WTC11 (cell line): ENCODE measurements around the gene GDPD4.

Experiments used
- CTCF ChIP-seq: fragments of 200-600 bp; IDR thresholded peaks from 2 replicates; pipeline ENCODE4 v1.8.0; 2022; ENCODE audit warnings: antibody characterized with exemption
- HMGXB4 ChIP-seq: sonication (generic); formaldehyde crosslinking; IDR thresholded peaks from 2 replicates; pipeline ENCODE4 v1.8.1; 2023; ENCODE audit warnings: mild to moderate bottlenecking, moderate library complexity, missing genetic modification reagents
- NFE2L1 ChIP-seq: sonication (generic); formaldehyde crosslinking; IDR thresholded peaks from 2 replicates; pipeline ENCODE4 v1.8.1; 2023; ENCODE audit warnings: missing genetic modification reagents
- NR1H2 ChIP-seq: sonication (generic); formaldehyde crosslinking; IDR thresholded peaks from 2 replicates; pipeline ENCODE4 v1.9.0; 2021; ENCODE audit warnings: mild to moderate bottlenecking, moderate library complexity, missing genetic modification reagents
- NR3C1 ChIP-seq: sonication (generic); formaldehyde crosslinking; conservative IDR thresholded peaks from 2 replicates; pipeline ENCODE4 v1.8.1; 2023; ENCODE audit warnings: low read depth, mild to moderate bottlenecking, missing genetic modification reagents
- SP1 ChIP-seq: sonication (generic); formaldehyde crosslinking; conservative IDR thresholded peaks from 2 replicates; pipeline ENCODE4 v1.8.1; 2022; ENCODE audit warnings: missing genetic modification reagents
- ZNF121 ChIP-seq: sonication (generic); formaldehyde crosslinking; IDR thresholded peaks from 2 replicates; pipeline ENCODE4 v1.8.0; 2023; ENCODE audit warnings: missing genetic modification reagents

DNA sequence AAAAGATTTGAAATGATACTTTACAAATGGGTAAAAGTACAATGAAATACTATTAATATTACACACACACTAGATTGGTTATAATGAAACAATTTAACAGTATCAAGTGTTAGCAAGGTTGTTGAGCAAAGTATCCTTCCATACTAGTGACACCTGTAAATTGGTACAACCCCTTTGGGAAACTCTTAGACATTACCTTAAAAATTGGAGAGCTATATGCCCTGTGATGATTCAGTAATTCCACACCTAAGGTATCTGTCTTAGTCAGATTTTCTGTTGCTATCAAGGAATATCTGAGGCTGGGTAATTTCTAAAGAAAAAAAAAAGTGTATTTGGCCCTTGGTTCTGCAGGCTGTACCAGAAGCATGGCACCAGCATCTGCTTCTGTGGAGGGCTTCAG is 7.4 kb upstream of the GDPD4 start:
- TF ChIP-seq CTCF (no peak), NR3C1 (no peak), SP1 (no peak), ZNF121 (CRISPR knock-in tag) (no peak), NFE2L1 (CRISPR knock-in tag) (no peak), HMGXB4 (no peak), NR1H2 (CRISPR knock-in tag) (no peak)
